ENCODE results near the gene ANTXR2. TPM values are rescaled to one million over a fixed set of nuclear protein-coding genes. Genes with fewer than 3 reads are reported as not detected.

Gene ANTXR2
- polyA plus RNA-seq, 1 experiment: 105 TPM

DNA sequence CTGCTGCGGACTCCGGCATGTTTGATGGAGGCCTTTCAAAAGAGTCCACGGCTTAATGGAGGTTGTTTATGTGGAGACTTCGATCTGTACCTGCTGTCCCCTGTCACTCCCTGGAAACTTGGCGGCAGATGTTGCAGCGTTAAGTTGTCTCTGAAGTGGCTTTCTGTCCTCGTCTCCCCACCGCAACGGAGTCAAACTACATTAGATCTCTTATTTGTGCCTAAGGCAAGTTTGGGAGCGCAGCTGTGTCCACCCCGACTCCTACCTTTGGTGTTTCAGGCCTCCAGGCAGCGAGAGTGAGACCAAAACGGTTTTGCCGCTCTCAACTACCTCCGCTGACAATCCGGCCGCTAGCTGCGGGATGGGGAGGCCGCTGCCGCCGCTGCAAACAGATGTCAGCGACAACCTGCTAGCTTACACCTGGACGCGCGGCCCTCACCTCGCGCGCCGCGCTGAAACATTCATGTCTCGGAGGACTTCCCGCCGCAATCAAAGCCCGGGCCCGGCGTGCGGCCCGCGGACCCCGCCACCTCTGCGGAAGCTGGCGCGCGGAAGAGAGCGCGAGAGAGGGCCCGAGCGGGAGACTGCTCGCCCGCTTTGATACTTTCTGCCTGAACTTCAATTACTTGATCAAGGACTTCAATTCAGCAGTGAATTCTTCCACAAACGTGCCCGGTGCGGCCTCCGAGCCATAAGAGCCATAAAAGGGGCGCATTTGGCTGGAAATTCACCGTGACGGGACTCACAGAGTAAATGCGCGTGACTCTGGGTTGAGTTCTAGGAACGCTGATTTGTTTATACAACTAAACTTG is 108.4 kb downstream of the ANTXR2 start:
- POLR2A ChIA-PET: no interaction called here
- peaks cover 6% of the 10 kb centered on the region; the same call in 1 of the 2 replicates for H3K9me3 ChIP-seq (ENCODE audit: control insufficient read depth, insufficient read depth, low read length)
- CTCF ChIA-PET: no interaction called here
- H3K27me3 ChIP-seq (ENCODE audit: control insufficient read depth, insufficient read depth, low read length): no peaks in the 10 kb centered on the region
- no peak overlapping the region for H3K27ac ChIP-seq (ENCODE audit: low read depth, low read length)
- TF ChIP-seq CTCF (IDR thresholded peaks at IDR 0.05; ENCODE audit: low read depth, low read length): no peak
- no peak for DNase-seq (ENCODE audit: low read depth, low spot score)
- H3K4me3 ChIP-seq (ENCODE audit: low read depth, low read length): no peak overlapping the region

DNA sequence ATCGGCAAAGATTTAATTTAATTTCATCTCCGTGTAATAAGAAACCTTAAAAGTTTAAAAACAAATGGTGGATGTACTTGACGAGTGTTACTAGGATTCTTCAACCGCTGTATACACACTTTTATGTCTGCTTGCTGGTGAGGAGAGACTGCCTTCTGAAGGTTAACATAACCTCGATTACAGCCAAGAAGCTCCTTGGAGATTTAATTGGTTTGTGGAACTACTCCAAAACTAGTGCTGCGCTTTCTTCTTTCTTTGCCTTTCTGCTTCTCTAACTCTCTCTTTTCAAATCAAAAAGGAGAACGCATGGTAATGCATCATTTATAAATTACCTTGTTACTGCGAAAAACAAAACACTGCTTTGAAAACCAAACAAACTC is 109.0 kb downstream of the ANTXR2 start:
- no peaks in the 10 kb centered on the region for H3K27me3 ChIP-seq (ENCODE audit: control insufficient read depth, insufficient read depth, low read length)
- H3K9me3 ChIP-seq (ENCODE audit: control insufficient read depth, insufficient read depth, low read length): peaks cover 6% of the 10 kb centered on the region; the same call in 1 of the 2 replicates
- TF ChIP-seq CTCF (IDR thresholded peaks at IDR 0.05; ENCODE audit: low read depth, low read length): no peak
- ChIA-PET CTCF (no interaction called here), POLR2A (no interaction called here)
- no peak overlapping the region for H3K27ac ChIP-seq (ENCODE audit: low read depth, low read length)
- no peak overlapping the region for H3K4me3 ChIP-seq (ENCODE audit: low read depth, low read length)
- DNase-seq (ENCODE audit: low read depth, low spot score): no peak

- peaks cover 3% of the 10 kb centered on the region; the same call in 1 of the 2 replicates for H3K9me3 ChIP-seq (ENCODE audit: control insufficient read depth, insufficient read depth, low read length)
- no peak overlapping the region for H3K4me3 ChIP-seq (ENCODE audit: low read depth, low read length)
- H3K27ac ChIP-seq (ENCODE audit: low read depth, low read length): no peak overlapping the region
- TF ChIP-seq CTCF (IDR thresholded peaks at IDR 0.05; ENCODE audit: low read depth, low read length): no peak
- no peaks in the 10 kb centered on the region for H3K27me3 ChIP-seq (ENCODE audit: control insufficient read depth, insufficient read depth, low read length)
- CTCF ChIA-PET: no interaction called here
- POLR2A ChIA-PET: interaction anchor here (0.5 kb wide), 1 partner anchor 114 kb away, joined by 3 read pairs; no protein-coding TSS in a partner anchor
- no peak for DNase-seq (ENCODE audit: low read depth, low spot score)
Observed at GRCh38 chr4:79959652-79960051, 113.4 kb downstream of the ANTXR2 start.

DNA sequence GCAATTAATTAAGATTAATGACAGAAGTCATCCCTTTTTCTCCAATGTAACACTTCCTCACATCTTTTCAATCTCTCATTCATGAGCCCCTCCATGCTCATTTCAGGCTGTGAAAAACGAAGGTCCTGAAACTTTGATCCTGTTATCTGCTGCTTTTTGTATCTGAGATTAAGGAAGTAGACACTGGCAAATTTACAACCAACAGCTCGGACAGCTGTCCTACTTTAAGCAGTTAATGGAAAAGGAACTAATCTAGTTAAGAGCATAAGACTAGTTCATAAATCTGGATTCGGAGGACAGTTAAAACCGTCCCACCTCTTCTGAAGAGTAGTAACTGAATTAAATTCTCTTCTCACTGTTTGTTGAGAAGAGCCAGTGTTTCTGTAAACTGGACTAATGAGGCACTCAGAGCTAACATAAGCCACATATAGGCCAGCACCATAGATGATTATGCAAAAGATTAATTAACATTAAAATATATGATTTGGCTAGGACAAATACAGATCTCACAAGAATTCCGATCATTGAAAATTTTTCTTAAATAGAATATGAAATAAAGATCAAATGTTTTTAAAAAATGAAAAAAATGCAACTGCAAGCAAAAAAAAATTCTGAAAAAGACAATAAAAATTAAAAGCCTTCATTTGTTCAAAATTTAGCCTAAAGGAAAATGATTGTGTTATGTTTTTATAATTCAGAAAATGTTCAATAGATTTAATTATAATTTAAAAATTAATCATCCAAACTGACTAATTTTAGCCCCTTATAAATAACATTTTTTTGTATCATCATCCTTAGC is 114.4 kb downstream of the ANTXR2 start:
- TF ChIP-seq CTCF (IDR thresholded peaks at IDR 0.05; ENCODE audit: low read depth, low read length): no peak
- no peak overlapping the region for H3K4me3 ChIP-seq (ENCODE audit: low read depth, low read length)
- POLR2A ChIA-PET: no interaction called here
- H3K9me3 ChIP-seq (ENCODE audit: control insufficient read depth, insufficient read depth, low read length): no peaks in the 10 kb centered on the region
- no peaks in the 10 kb centered on the region for H3K27me3 ChIP-seq (ENCODE audit: control insufficient read depth, insufficient read depth, low read length)
- CTCF ChIA-PET: no interaction called here
- no peak overlapping the region for H3K27ac ChIP-seq (ENCODE audit: low read depth, low read length)
- DNase-seq (ENCODE audit: low read depth, low spot score): no peak

- ChIA-PET CTCF (no interaction called here), POLR2A (no interaction called here)
- Histone ChIP-seq H3K4me3 (ENCODE audit: low read depth, low read length) (no peak overlapping the region), H3K27me3 (ENCODE audit: control insufficient read depth, insufficient read depth, low read length) (no peaks in the 10 kb centered on the region), H3K27ac (ENCODE audit: low read depth, low read length) (no peak overlapping the region), H3K9me3 (ENCODE audit: control insufficient read depth, insufficient read depth, low read length) (no peaks in the 10 kb centered on the region)
- no peak for DNase-seq (ENCODE audit: low read depth, low spot score)
- no peak for TF ChIP-seq CTCF (IDR thresholded peaks at IDR 0.05; ENCODE audit: low read depth, low read length)
Observed at GRCh38 chr4:79949178-79949577, 123.9 kb downstream of the ANTXR2 start.
